Kidney glomerular epithelial cell (primary cell): ENCODE measurements around the gene CNPY1.
"Not testable (repeated sequence)": the region's sequence is repeated elsewhere in the genome, so short reads cannot be mapped to it uniquely, and the experiment has no call there.

Source experiments
- DNase-seq: peaks from one replicate; lab custom pipeline; 2025; lab: John Stamatoyannopoulos, UW

CNPY1 gene

GRCh38 chr7:155578016-155578415, 31.7 kb upstream of the CNPY1 start:
- no peak for DNase-seq

- DNase-seq = no peak
These were observed 31.1 kb upstream of the CNPY1 start for GRCh38 chr7:155577509-155577905.

GRCh38 chr7:155576900-155577508, 30.6 kb upstream of the CNPY1 start:
- DNase-seq = no peak

- DNase-seq = no peak
These were observed 30.1 kb upstream of the CNPY1 start for GRCh38 chr7:155576416-155576815.

- no peak for DNase-seq
These were observed 28.4 kb upstream of the CNPY1 start for GRCh38 chr7:155574556-155575290.

- no peak for DNase-seq
These were observed 25.4 kb upstream of the CNPY1 start for GRCh38 chr7:155571581-155572345.

GRCh38 chr7:155570991-155571390, 24.6 kb upstream of the CNPY1 start:
- DNase-seq = no peak

GRCh38 chr7:155570171-155570958, 24.0 kb upstream of the CNPY1 start:
- no peak for DNase-seq

- DNase-seq = no peak
These were observed 23.3 kb upstream of the CNPY1 start for GRCh38 chr7:155569681-155570080.

- DNase-seq = no peak
These were observed 22.6 kb upstream of the CNPY1 start for GRCh38 chr7:155568842-155569494.

- no peak for DNase-seq
These were observed 21.9 kb upstream of the CNPY1 start for GRCh38 chr7:155568333-155568660.

GRCh38 chr7:155567646-155568332, 21.4 kb upstream of the CNPY1 start:
- DNase-seq = no peak

GRCh38 chr7:155566011-155566836, 19.9 kb upstream of the CNPY1 start:
- DNase-seq = no peak

GRCh38 chr7:155565596-155565995, 19.2 kb upstream of the CNPY1 start:
- DNase-seq = no peak

GRCh38 chr7:155562976-155563375, 16.6 kb upstream of the CNPY1 start:
- DNase-seq = not testable (repeated sequence)

- no peak for DNase-seq
These were observed 15.7 kb upstream of the CNPY1 start for GRCh38 chr7:155562106-155562505.

GRCh38 chr7:155560982-155561686, 14.8 kb upstream of the CNPY1 start:
- no peak for DNase-seq

GRCh38 chr7:155560196-155560885, 14.0 kb upstream of the CNPY1 start:
- no peak for DNase-seq

GRCh38 chr7:155559519-155560108, 13.3 kb upstream of the CNPY1 start:
- no peak for DNase-seq
